HG03066 (cell line): Measurements from ENCODE around the gene ZNF570.

Source experiments
- ATAC-seq: cut with Tn5 transposase; IDR thresholded peaks from one replicate; pipeline ENCODE4 v1.9.1; 2021; ENCODE audit warnings: low read depth; ENCODE audit not compliant: unreplicated experiment

Gene ZNF570

DNA sequence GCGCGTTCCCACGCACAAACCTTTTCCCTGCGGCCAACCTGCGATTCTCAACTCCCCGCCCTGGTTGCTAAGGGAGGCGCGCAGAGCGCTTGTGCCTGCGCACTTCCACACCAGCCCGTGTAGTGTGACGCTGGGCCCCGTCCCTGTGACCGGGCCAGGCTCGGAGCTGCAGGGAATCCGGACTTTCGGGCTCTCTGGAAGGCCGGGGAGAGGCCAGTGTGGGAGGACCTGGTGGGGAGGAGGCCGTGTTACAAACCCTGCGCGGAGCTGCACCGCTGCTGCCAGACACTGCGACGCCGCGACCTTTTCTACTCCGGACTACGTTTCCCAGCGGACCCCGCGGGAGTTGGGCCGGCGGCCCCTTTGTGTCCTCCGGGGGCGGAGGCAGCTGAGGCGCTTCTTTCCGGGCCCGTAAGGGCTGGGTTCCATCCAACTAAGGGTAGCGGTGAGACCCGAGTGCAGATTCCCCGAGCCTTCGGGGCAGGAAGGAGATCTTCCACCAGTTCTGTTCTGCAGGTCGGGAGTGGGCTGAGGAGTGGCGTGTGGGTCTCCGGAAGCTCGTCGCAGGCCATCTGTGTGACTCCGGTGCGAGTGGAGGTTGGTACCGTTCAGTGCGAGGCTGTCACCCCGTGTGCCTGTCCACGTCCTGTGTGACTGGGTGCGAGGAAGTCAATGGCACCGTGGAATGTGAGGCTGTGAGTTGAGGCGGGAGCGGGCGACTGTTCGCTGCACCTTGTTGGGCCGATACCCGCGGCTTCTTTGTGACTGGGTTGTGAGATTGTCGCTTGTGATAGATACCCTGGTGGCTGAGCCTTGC lies at the start of gene ZNF570:
ZNF570 (plus strand) TSS at position 396 of the 817 bp plus-strand sequence. CDS start 999 bp downstream, outside the sequence.
- peak; percentile 61 for ATAC-seq

GRCh38 chr19:37452500-37453245 lies 16.5 kb upstream of the ZNF570 start:
- no peak for ATAC-seq

- ATAC-seq, result no peak
These were observed 2.8 kb upstream of the ZNF570 start for GRCh38 chr19:37466277-37466797.

DNA sequence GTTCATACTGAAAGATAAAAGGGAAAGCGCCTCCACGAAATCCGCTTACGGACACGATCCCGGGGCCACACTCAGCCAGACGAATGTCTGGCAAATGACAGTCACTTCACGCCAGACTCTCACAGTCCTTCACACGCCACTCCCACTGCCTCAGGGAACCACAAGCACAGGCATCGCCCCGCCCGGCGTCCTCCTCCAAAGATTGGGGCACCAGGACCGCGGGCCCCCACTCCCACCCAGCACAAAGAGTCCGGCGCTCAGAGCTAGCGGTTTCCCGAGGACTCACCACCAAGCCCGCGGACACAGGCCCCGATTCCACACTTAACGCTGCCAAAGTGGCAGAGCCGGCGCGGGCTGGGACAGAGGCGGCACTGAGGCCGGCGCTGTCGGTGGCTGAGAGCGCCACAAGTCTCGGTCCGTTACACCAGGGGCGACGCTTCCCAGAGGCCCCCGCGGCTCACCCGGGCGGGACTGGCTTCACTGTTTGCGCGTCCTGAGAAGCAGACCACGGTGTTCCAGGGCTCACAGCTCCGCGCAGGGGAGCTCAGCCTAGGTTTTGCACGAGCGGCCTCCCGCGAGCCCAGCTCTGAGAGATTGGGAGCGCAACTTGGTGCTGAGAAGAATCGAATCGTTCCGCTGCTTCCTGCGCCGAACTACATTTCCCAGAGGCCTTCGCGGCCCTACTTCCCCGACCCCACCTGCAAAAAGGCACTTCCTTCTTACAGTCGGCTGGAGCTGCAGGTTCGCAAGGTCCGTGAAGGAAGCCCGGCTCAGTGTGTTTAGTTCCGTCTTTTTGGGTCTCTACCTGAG lies 2.2 kb upstream of the ZNF570 start, which contains the start of gene ZNF569:
ZNF569 (minus strand) TSS at position 647 of the 810 bp plus-strand sequence. CDS start 22,523 bp downstream, outside the sequence.
- peak; percentile 60 for ATAC-seq

DNA sequence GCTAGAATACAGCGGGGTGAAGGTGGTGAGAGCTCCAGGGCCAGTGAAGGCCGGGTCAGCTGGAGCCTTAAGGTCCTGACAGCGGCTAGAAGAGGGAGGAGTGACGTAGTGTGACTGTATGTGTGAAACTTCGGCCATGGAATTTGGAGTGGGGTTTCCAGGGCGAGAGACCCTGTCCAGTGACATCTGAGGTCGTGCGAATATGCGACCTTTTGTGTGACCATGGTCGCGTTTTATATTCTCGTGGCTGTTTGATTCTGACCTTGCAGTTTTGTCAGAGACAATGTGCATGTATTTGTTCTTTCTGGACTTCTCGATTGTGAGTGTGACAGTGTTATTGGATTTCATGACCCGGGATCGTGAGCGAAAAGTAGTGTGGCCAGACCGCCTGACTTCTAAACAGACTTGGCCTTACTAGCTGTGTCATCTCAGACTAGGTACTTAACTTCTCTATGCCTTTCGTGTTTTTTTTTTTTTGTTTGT lies 1.5 kb upstream of the ZNF570 start:
- no peak for ATAC-seq

GRCh38 chr19:37470216-37470615 lies 1.1 kb downstream of the ZNF570 start:
- ATAC-seq, result no peak

GRCh38 chr19:37472165-37472564 lies 3.0 kb downstream of the ZNF570 start:
- no peak for ATAC-seq

DNA sequence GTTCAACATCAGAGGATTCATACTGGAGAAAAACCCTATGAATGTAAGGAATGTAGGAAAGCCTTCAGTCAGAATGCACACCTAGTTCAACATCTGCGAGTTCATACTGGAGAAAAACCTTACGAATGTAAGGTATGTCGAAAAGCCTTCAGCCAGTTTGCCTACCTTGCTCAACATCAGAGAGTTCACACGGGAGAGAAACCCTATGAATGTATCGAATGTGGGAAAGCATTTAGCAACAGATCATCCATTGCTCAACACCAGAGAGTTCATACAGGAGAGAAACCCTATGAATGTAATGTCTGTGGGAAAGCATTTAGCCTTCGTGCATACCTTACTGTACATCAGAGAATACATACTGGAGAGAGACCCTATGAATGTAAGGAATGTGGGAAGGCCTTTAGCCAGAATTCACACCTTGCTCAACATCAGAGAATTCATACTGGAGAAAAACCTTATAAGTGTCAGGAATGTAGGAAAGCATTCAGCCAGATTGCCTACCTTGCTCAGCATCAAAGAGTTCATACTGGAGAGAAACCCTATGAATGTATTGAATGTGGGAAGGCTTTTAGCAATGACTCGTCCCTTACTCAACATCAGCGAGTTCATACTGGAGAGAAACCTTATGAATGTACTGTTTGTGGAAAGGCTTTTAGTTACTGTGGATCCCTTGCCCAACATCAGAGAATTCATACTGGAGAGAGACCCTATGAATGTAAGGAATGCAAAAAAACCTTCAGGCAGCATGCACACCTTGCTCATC lies 15.4 kb downstream of the ZNF570 start:
- no peak for ATAC-seq

DNA sequence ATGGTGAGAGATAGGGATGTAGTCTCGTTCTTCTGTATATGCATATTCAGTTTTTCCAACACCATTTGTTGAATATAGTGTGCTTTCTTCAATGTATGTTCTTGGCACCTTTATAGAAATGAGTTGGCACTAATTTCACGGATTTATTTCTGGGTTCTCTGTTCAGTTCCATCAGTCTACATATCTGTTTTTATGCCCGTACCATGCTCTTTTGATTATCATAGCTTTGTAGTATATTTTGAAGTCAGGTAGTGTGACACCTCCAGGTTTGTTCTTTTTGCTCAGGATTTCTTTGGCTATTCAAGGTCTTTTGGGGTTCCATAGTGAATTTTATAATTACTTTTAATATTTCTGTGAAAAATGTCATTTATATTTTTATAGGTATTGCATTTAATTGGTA lies 23.1 kb downstream of the ZNF570 start:
- ATAC-seq, result no peak

- no peak for ATAC-seq
These were observed 36.8 kb downstream of the ZNF570 start for GRCh38 chr19:37505958-37506386.

- ATAC-seq, result no peak
These were observed 37.4 kb downstream of the ZNF570 start, which contains the start of gene ZNF793 for GRCh38 chr19:37506387-37507166. TSS of gene ZNF793 (plus strand) at chr19:37506939. CDS start at chr19:37523440, 16,501 bp downstream.

GRCh38 chr19:37507167-37507464 lies 38.0 kb downstream of the ZNF570 start:
- ATAC-seq, result no peak

GRCh38 chr19:37511186-37511585 lies 42.0 kb downstream of the ZNF570 start:
- no peak for ATAC-seq

DNA sequence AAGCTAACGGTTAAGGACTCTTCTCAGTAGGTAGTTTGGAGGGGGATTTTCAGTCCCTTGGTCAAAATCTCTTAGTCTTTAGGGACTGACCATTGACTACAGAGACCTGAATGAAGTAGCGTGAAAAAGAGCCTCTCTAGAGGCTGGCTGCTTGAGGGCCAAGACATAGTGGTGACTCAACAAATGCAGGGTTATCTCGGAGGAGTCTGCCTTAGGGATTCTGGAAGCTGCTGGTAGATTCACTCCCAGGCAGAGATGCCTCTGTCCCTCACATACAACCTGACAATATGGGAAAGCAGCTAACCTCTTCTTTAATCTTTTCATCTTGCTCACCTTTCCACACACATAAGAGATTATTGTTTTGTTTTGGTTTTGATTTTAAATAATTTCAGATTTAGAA lies 42.7 kb downstream of the ZNF570 start:
- ATAC-seq, result no peak

DNA sequence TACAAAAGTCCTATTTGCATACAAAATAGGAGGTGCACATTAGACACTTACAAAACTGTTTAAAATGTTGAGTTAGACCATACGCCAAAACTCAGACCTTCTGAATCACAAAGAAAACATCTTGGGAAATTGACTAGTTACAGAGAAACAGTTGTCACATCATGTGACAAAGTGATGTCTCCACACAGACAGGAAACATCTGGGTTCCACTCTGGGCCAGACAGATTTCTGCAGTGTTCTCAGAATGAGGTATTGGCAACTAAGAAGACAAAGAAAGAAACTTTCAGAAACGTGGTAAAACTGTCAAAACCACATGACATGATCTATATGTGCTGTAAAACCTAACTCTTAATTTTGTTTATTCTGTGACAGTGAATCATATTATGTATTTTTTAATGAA lies 44.2 kb downstream of the ZNF570 start:
- no peak for ATAC-seq

- no peak for ATAC-seq
These were observed 50.7 kb downstream of the ZNF570 start for GRCh38 chr19:37519890-37520289.

- no peak for ATAC-seq
These were observed 68.3 kb downstream of the ZNF570 start for GRCh38 chr19:37537391-37537947.
